A549 treated with GW870086 at 1 μM for 4 hours (cell line): ENCODE results near the gene POLR3B. TPM values are rescaled to one million over a fixed set of nuclear protein-coding genes. Genes with fewer than 3 reads are reported as not detected.

Experiments
- total RNA-seq: library from RNA; stranded (reverse); fragments of 200-300 nt; extraction: Qiagen RNA extraction; gene quantifications from 5 replicates; pipeline ENCODE4 v1.2.3, GENCODE V29; 2022; ENCODE audit warnings: low read depth

Gene POLR3B
- total RNA-seq = 4.5 to 5.5 TPM (median 5.1 TPM) in 5 replicates

GRCh38 chr12:106357549-106358395 lies at the start of gene POLR3B:
POLR3B (plus strand) TSS chr12:106357748; CDS start chr12:106357880, 132 bp downstream.

Other genes with a start within 250 kb of the POLR3B start
- gene NUAK1, start 218.8 kb upstream of the POLR3B start, total RNA-seq = 6.5 to 8.1 TPM (median 7.2 TPM) in 5 replicates
- gene CKAP4, start 109.7 kb upstream of the POLR3B start, total RNA-seq = 74.1 to 89.4 TPM (median 84.3 TPM) in 5 replicates
- 1.9 to 2.4 TPM (median 2.1 TPM) in 5 replicates for gene TCP11L2, start 55.0 kb upstream of the POLR3B start, total RNA-seq
- gene RFX4, start 225.3 kb downstream of the POLR3B start, total RNA-seq = not detected in 5 replicates